Measurements from ENCODE around the gene CHST15.
A peak's percentile ranks its signal among the peaks of the same experiment; 100 is the strongest.
"Not testable (repeated sequence)": the region's sequence is repeated elsewhere in the genome, so short reads cannot be mapped to it uniquely, and the experiment has no call there.

CHST15 gene

GRCh38 chr10:124042656-124043309 lies 50.6 kb downstream of the CHST15 start:
- DNase-seq = no peak

- no peak for DNase-seq
Measured at GRCh38 chr10:124041675-124042445, 51.5 kb downstream of the CHST15 start.

GRCh38 chr10:124040451-124041188 lies 52.8 kb downstream of the CHST15 start:
- no peak for DNase-seq

GRCh38 chr10:124039483-124040013 lies 53.9 kb downstream of the CHST15 start:
- no peak for DNase-seq

- DNase-seq = no peak
Measured at GRCh38 chr10:124037784-124038183, 55.6 kb downstream of the CHST15 start.

- no peak for DNase-seq
Measured at GRCh38 chr10:124037286-124037685, 56.1 kb downstream of the CHST15 start.

- DNase-seq = no peak
Measured at GRCh38 chr10:124036746-124037145, 56.7 kb downstream of the CHST15 start.

- DNase-seq = peak; percentile 19 to 22
Measured at GRCh38 chr10:124035928-124036558, 57.4 kb downstream of the CHST15 start.

GRCh38 chr10:124035306-124035927 lies 58.0 kb downstream of the CHST15 start:
- no peak for DNase-seq

GRCh38 chr10:124034576-124035305 lies 58.7 kb downstream of the CHST15 start:
- not testable (repeated sequence) for DNase-seq

GRCh38 chr10:124033887-124034218 lies 59.5 kb downstream of the CHST15 start:
- DNase-seq = no peak

GRCh38 chr10:124032971-124033886 lies 60.2 kb downstream of the CHST15 start:
- DNase-seq = no peak

GRCh38 chr10:124032087-124032935 lies 61.1 kb downstream of the CHST15 start:
- no peak for DNase-seq

GRCh38 chr10:124030492-124031110 lies 62.8 kb downstream of the CHST15 start:
- DNase-seq = no peak

GRCh38 chr10:124030061-124030460 lies 63.3 kb downstream of the CHST15 start:
- no peak for DNase-seq

GRCh38 chr10:124029559-124029958 lies 63.8 kb downstream of the CHST15 start:
- DNase-seq = no peak

GRCh38 chr10:124028700-124029480 lies 64.5 kb downstream of the CHST15 start:
- no peak for DNase-seq

- DNase-seq = no peak
Measured at GRCh38 chr10:124027651-124028050, 65.7 kb downstream of the CHST15 start.
